Activated naive CD4-positive, alpha-beta T cell treated with anti-CD3 and anti-CD28 coated beads, Interleukin-2, amount 50 U/mL, for 72 hours (primary cell): ENCODE measurements around the gene HOGA1. TPM values are rescaled to one million over a fixed set of nuclear protein-coding genes. Genes with fewer than 3 reads are reported as not detected.

Experiments
- ATAC-seq, 2 donors: fragments of 150-1000 bp; cut with Tn5 transposase; 2 replicates each; pipeline ENCODE4 v1.10.0; 2021; ENCODE audit warnings: mild to moderate bottlenecking in 2 of 2, moderate library complexity in 2 of 2
- DNase-seq, 2 donors: peaks; one replicate each; pipeline ENCODE4 v3.0.0; 2021 to 2022; ENCODE audit warnings: low spot score in 2 of 2
- H3K27ac Mint-ChIP-seq, 2 donors: one replicate each; pipeline ENCODE4 v1.8.0; 2022; ENCODE audit warnings: mild to moderate bottlenecking in 2 of 2, mixed read lengths in 2 of 2
- H3K36me3 Mint-ChIP-seq, 2 donors: one replicate each; pipeline ENCODE4 v1.8.0; 2022; ENCODE audit warnings: mixed read lengths in 2 of 2
- H3K9me3 Mint-ChIP-seq, 2 donors: one replicate each; pipeline ENCODE4 v1.8.0; 2022; ENCODE audit warnings: mixed read lengths in 2 of 2
- total RNA-seq, 2 donors: library from RNA; stranded (reverse); gene quantifications; one replicate each; pipeline ENCODE4 v1.2.3, GENCODE V29; 2022

Gene HOGA1
- total RNA-seq, 2 donors from 2014 or later = not detected

- ATAC-seq = no peak
- Mint-ChIP-seq H3K9me3 (no peaks in the 10 kb centered on the region), H3K36me3 (no peaks in the 10 kb centered on the region), H3K27ac (no peak within 1 kb of the TSS)
- no peak for DNase-seq
Measured at GRCh38 chr10:97589479-97589878, 5.3 kb downstream of the HOGA1 start, which contains the start of gene C10orf62. Gene C10orf62, plus strand, starts transcription at chr10:97589721. Its CDS starts 177 bp downstream, at chr10:97589898.

- Mint-ChIP-seq H3K9me3 (no peaks in the 10 kb centered on the region), H3K27ac (no peak overlapping the region), H3K36me3 (no peaks in the 10 kb centered on the region)
- ATAC-seq = peak in 1 of 2 donors; percentile 70
- no peak for DNase-seq
Measured at GRCh38 chr10:97590082-97590747, 6.0 kb downstream of the HOGA1 start.

- DNase-seq (no peak), ATAC-seq (no peak)
- Mint-ChIP-seq H3K27ac (no peak overlapping the region), H3K36me3 (no peaks in the 10 kb centered on the region), H3K9me3 (no peaks in the 10 kb centered on the region)
Measured at GRCh38 chr10:97590748-97591495, 6.7 kb downstream of the HOGA1 start.

GRCh38 chr10:97593421-97593820 is 9.2 kb downstream of the HOGA1 start:
- Mint-ChIP-seq H3K27ac (no peak overlapping the region), H3K36me3 (no peaks in the 10 kb centered on the region)
- ATAC-seq = no peak

GRCh38 chr10:97596101-97597082 is 12.2 kb downstream of the HOGA1 start:
- DNase-seq = no peak
- Mint-ChIP-seq H3K9me3 (no peaks in the 10 kb centered on the region), H3K27ac (peak overlapping the region in 1 of 2 donors; percentile 26), H3K36me3 (no peaks in the 10 kb centered on the region)
- ATAC-seq = no peak

More at GRCh38 chr10:97593421-97593820, 9.2 kb downstream of the HOGA1 start:
- DNase-seq = no peak
- H3K9me3 Mint-ChIP-seq = no peaks in the 10 kb centered on the region

- Mint-ChIP-seq H3K9me3 (no peaks in the 10 kb centered on the region), H3K27ac (peak overlapping the region in 1 of 2 donors; percentile 52), H3K36me3 (no peaks in the 10 kb centered on the region)
- DNase-seq (no peak), ATAC-seq (no peak)
Measured at GRCh38 chr10:97597778-97598177, 13.6 kb downstream of the HOGA1 start.

GRCh38 chr10:97598407-97599271 is 14.4 kb downstream of the HOGA1 start:
- peak overlapping the region; percentile 9 to 89 for H3K27ac Mint-ChIP-seq
- no peaks in the 10 kb centered on the region for H3K9me3 Mint-ChIP-seq
- DNase-seq (no peak), ATAC-seq (no peak)
- no peaks in the 10 kb centered on the region for H3K36me3 Mint-ChIP-seq

GRCh38 chr10:97599272-97599619 is 15.1 kb downstream of the HOGA1 start:
- no peak for ATAC-seq
- no peak for DNase-seq
- no peaks in the 10 kb centered on the region for H3K36me3 Mint-ChIP-seq
- no peaks in the 10 kb centered on the region for H3K9me3 Mint-ChIP-seq
- H3K27ac Mint-ChIP-seq = peak overlapping the region; percentile 9 to 89

- no peak for ATAC-seq
- Mint-ChIP-seq H3K27ac (peak overlapping the region in 1 of 2 donors; percentile 36), H3K9me3 (no peaks in the 10 kb centered on the region), H3K36me3 (no peaks in the 10 kb centered on the region)
- no peak for DNase-seq
Measured at GRCh38 chr10:97600616-97601015, 16.4 kb downstream of the HOGA1 start.

- ATAC-seq (no peak), DNase-seq (no peak)
- H3K9me3 Mint-ChIP-seq = no peaks in the 10 kb centered on the region
- no peak overlapping the region for H3K27ac Mint-ChIP-seq
- H3K36me3 Mint-ChIP-seq = no peaks in the 10 kb centered on the region
Measured at GRCh38 chr10:97601268-97602215, 17.4 kb downstream of the HOGA1 start.

GRCh38 chr10:97607095-97607636 is 23.0 kb downstream of the HOGA1 start:
- no peak for DNase-seq
- Mint-ChIP-seq H3K9me3 (no peaks in the 10 kb centered on the region), H3K27ac (no peak overlapping the region), H3K36me3 (no peaks in the 10 kb centered on the region)
- ATAC-seq = no peak

GRCh38 chr10:97608991-97609561 is 24.9 kb downstream of the HOGA1 start:
- DNase-seq (no peak), ATAC-seq (no peak)
- no peaks in the 10 kb centered on the region for H3K36me3 Mint-ChIP-seq
- no peak overlapping the region for H3K27ac Mint-ChIP-seq
- H3K9me3 Mint-ChIP-seq = no peaks in the 10 kb centered on the region

GRCh38 chr10:97611473-97611872 is 27.3 kb downstream of the HOGA1 start:
- Mint-ChIP-seq H3K27ac (no peak overlapping the region), H3K36me3 (no peaks in the 10 kb centered on the region), H3K9me3 (no peaks in the 10 kb centered on the region)
- DNase-seq (no peak), ATAC-seq (no peak)

GRCh38 chr10:97612386-97612785 is 28.2 kb downstream of the HOGA1 start:
- H3K36me3 Mint-ChIP-seq = no peaks in the 10 kb centered on the region

More at GRCh38 chr10:97612386-97612785, 28.2 kb downstream of the HOGA1 start:
- Mint-ChIP-seq H3K9me3 (no peaks in the 10 kb centered on the region), H3K27ac (no peak overlapping the region)
- DNase-seq = no peak
- ATAC-seq = peak in 1 of 2 donors; percentile 52
